CD4-positive, alpha-beta T cell treated with Interleukin-15 for 1 hour (primary cell): ENCODE measurements around the gene TAP1.

ENCODE experiments used
- DNase-seq: peaks from one replicate; pipeline ENCODE4 v3.0.0-alpha.2; 2020

Gene TAP1

DNA sequence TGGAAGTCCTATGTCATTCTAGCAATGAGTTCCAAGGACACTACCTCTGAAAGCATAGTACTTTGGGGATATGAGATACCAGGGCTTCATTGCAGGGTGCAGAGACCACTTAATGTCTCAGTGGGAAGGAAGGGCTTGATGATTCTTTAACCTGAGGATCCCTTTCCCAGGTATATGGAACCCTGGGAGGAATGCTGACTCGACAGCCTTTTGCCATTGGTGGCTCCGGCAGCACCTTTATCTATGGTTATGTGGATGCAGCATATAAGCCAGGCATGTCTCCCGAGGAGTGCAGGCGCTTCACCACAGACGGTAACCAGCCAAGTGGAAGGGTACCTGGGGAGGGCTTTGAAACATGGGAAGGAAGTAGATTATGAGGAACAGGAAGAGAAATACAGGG lies 4.7 kb upstream of the TAP1 start:
- DNase-seq: no peak

DNA sequence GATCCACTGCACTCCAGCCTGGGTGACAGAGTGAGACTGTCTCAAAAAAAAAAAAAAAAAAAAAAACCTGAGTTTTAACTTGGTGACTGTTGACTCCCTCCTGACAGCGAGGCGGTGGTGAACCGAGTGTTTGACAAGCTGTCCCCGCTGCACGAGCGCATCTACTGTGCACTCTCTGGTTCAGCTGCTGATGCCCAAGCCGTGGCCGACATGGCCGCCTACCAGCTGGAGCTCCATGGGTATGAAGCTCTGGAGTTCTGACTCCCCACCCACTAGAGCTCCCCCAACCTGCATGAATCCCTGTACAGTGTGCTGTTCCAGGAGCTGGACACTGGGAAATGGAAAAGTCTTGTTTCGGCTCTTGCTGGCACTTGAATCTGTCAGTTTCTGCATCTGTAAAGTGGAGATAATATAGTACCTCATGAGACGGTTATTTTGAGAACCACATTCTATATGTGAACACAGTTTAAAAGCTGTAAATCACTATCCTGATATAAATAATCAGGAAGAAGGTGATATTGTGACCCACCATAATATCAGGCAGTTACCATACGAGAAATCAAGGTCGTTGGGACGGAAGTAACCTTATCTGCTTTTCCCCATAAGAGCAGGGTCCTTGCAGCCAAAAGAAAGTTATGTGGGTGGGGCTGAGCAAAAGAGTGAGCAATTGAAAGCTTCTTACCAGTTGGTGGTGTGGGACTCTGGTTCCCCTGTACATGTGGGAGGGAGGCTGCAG lies 3.8 kb upstream of the TAP1 start:
- no peak for DNase-seq

DNA sequence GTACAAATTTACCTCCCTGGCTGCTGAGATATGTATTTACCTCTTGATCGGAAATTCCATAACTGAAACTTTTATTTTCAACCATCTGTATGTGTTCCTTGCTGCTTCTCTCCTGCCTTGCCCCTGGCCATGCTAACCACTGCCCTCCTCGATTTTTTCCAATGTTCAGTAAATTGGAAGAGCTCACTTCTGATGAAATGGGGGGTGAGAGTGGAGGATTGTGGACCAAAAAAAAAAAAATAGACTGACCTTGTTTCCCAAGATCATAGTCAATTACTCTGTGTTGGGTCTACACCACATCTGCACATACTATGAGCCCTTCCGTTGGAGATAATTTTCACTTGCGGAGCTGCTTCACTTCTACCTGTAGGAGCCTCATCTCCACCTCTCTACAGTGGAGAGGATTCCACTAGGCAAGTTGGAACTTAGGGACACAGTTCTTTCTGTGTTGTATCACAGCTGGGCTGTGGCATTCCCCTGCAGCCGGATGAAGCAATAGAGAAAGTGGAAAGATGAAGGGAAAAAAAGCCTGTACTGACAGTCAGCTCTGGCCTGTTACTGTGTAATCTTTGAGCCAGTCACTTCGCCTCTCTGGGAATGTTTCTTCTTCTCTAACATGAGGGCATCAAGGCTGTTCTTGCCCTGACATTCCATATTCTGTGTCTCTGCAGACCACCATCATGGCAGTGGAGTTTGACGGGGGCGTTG lies 2.1 kb upstream of the TAP1 start:
- no peak for DNase-seq

DNA sequence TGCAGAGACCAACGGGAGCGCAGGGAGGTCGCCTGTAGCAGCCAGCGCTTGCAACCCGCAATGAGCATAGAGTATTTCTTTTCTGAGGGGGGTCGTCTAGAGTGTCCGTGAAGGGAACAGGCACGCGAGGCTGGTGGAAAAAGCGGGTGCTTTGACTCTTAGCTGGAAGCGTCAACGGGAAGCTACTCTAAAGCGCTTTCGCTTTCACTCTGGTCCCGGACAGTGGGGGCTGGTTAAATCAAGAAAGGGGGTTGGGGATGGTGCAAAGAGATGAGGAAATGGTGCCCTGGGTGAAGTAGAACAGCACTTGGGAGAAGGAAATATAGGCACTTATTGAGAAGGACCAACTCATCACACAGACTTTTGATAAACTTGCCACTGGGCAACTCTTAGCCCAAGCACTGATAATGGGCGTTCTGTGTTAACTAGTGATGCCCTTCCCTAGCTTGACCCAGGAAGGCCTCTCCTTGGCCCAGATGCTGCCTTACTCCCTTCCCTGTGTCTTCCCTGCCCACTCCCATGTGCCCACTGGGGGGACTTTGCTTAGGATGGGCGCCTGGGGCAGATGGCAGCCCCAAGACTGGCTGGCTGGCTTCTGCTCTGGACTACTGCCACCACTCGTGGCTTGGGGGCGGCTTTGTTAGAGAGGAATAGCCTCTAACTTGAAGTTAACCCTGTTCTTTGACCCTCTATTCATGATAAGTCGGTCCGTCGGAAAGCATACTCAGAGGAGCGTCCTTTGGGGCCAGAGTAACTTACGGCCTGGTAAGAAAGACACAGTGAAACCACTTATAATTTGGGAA lies 1.1 kb upstream of the TAP1 start:
- peak; percentile 51 for DNase-seq

DNA sequence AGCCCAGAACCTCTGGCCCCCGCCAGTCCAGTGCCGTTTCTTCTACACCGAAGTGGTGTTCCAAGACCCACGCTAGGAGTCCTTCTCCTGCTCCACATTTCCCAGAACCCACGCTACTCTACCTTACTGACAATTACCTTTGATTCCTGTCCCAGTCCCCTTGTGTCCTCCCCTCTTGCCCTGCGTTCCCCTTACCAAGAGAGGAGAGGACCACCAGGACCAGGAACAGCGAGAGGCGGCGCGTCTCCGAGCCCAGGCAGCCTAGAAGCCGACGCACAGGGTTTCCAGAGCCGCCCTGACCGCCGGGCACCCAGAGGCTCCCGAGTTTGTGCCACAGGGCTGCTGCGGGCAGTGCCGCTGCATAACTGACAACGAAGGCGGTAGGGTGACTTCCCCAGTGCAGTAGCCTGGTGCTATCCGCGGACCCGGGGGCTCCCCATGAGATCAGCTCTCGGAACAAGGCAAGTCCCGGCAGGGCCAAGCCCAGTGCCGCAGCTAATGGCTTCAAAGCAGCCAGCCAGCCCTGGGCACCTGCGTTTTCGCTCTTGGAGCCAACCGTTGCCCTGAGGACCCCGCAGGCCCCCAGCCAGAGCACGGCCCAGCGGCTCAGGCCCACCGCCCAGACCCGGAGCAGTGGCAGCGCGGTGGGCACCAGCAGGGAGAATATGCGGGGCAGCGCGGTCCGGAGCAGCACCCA lies 512 bp downstream of the TAP1 start:
- peak; percentile 61 for DNase-seq

DNA sequence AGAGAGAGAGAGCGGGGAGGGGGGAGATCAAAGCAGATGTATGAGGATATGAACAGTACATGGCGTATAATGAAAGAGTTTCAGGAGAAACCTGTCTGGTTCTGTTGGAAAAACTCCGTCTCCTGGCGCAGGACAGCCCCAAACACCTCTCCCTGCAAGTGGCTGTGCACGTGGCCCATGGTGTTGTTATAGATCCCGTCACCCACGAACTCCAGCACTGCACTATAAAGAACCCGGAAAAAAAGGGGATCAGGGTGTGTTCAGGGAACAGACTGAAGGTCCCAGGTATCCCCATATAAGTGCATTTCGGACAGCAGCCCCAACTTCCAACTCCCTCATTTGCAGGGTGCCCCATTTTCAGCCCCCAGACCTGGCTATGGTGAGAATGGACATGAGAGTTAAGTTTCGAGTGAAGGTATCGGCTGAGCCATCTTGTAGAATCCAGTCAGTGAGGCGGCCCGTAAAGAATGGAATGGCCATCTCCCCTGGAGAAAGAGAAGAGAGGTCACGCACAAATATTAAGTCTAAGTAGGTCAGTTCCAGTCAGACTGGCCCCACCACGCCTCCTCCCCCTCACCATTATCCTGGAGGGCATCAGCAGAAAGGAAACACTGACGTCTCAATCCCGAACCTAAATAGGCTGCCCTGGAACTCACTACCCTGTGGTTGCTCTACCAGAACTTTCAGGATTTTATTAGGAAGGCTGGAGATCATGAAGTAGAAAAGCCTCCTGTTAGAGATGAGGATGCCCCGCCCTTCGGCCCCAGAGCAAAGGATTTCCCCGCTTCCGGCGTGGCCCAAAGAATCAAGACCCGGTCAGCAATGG lies 1.3 kb downstream of the TAP1 start:
- no peak for DNase-seq

DNA sequence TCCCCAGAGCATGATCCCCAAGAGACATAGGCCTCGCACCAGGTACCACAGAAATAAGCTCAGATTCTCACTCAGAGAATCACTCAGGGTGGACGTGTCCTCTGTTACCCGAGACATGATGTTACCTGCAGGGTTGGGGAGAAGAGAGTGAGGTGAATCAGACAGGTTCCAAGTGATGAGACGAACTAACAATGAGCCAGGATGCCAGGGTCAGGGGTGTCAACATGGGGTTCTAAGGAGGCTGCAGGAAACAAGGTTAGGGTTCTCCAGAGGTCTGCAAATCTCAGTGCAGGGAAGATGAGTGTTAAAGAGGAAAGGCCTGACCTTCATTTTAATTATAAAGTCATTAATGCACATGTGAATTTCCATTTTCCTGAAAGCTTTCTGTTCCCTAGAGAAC lies 2.5 kb downstream of the TAP1 start:
- no peak for DNase-seq

DNA sequence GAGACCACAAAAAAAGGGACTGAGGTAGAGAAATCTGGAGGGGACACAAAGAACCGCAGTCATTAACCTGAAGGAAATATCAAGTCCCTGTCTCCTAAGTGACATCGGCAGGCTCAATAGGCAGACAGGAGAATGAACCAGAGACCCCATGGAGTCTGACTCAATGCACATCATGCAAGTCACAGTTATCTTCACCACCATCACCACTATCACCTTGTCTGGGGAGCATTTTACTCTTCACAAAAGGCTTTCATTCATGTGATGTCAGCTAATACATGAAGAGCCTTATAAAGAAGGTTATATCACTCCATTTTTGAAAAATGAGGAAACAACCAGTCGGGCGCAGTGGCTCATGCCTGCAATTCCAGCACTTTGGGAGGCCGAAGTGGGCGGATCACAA lies 4.4 kb downstream of the TAP1 start:
- DNase-seq: no peak

DNA sequence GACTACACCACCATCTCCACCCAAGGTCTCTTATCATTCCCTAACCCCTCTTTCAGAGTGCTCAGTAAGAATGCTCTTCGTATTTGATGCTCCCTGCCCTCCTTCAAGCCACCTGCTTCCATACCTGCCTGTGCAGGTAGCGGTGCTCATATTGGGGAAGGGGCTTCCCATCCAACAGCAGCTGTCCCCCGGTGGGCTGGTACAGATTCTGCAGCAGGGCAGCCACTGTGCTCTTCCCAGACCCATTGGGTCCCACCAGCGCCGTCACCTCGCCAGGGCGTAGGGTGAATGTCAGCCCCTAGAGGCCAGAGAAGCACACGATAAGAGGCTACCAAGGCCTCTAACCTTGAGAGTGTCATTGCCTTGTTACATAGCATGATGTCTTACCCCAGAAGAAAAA lies 5.7 kb downstream of the TAP1 start:
- no peak for DNase-seq

DNA sequence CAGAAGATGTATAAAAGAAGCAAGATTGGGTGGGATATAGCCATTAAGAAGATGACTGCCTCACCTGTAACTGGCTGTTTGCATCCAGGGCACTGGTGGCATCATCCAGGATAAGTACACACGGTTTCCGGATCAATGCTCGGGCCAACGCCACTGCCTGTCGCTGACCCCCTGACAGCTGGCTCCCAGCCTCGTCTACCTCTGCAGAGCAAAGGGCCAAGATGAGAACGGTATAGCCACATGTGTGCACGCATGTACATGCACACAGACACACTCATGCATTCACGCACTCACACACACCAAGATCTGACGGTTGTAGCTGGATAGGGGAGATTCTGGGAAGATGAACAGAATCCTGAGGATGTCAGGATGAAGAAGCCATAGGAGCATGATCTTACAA lies 6.5 kb downstream of the TAP1 start:
- DNase-seq: no peak

DNA sequence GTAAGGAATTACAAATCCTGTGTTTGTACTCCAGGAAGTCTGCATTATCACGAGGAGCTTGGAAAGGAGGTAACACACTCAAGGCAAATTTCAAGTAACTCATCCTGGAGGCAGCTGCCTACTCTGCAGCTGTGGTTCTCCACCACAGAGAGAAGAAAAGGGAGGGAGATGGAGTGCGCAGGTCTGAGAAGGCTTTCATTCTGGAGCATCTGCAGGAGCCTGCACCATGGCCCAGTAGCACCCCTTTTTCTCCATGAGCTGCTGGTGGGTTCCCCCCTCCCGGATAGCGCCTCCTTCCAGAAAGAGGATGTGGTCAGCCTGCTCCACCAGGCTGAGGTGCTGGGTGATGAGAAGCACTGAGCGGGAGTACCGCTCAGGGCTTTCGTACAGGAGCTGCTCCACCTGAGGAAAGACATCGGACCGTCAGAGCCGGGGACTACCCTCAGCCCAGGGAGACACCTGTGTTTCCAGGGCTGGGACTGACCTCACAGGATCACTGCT lies 8.1 kb downstream of the TAP1 start:
- peak; percentile 60 for DNase-seq

DNA sequence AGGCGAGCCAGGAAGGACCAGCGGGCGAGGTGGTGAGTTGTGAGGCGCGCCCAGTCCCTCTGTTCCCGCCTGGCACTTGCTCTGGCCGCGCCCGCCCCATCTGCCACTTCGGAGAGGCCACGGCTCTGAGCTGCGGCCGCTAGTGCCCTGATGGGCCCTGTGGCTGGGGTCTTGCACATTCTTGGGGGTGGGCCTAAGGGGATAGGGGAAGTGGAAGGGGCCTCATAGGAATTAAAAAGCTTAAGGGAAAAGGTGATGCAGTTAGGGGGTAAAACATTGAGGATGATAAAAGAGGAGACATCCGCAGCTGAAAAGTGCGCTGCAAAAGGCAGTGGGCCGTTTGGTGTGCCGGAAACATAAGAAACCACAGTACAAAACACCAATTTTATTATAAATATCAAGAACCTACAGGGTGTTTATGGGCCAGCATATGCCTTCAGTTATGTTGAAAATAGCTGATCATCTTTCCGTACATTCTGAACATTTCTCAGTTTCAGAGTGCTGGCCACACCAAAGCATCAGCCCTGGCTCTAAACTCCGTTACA lies 8.6 kb downstream of the TAP1 start:
- no peak for DNase-seq

DNA sequence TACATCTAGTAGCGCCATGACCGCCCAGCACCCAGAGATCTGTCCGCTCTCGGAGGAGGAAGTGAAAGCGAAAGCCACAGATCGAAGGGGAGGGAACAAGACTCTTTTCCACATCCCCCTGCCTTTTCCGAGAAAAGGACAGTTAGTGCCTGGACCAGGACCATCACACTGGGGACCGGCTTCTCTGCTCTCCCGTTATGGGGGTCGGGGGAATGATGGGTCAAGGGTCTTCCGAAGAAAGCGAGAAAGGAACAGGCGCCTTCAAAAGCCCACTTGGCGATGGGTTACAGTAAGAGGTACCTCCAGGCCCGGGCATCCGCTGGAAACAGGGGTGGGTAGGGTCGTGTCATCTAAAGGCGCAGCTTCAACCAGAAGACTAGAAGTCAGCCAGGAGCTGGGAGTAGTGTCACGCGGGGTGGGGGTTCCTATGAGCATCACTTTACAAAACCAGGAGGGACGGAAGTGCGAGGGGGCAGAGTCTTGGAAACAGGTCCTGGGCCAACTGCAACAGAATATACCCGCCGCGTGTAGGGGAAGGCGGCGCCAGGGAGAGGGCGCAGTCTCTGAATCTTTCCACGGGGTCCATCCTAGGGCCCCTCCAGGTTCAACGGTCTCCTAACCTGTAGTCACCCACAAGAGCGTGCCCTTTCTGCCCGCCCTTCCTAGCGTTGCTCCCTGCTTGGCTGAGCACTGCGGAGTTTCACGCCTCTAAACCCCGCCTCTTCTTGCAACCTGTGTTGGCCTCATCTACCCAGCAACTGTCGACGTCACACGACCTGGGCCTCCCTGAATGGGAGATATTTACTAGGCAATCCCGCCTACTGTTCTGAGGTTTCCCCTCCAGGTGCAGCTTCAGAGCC lies 9.3 kb downstream of the TAP1 start, which contains the start of gene PSMB8:
Gene PSMB8, minus strand, starts transcription at position 69 of the 860 bp plus-strand sequence. Its CDS starts 51 bp downstream, at position 18.
- DNase-seq: peak; percentile 97

DNA sequence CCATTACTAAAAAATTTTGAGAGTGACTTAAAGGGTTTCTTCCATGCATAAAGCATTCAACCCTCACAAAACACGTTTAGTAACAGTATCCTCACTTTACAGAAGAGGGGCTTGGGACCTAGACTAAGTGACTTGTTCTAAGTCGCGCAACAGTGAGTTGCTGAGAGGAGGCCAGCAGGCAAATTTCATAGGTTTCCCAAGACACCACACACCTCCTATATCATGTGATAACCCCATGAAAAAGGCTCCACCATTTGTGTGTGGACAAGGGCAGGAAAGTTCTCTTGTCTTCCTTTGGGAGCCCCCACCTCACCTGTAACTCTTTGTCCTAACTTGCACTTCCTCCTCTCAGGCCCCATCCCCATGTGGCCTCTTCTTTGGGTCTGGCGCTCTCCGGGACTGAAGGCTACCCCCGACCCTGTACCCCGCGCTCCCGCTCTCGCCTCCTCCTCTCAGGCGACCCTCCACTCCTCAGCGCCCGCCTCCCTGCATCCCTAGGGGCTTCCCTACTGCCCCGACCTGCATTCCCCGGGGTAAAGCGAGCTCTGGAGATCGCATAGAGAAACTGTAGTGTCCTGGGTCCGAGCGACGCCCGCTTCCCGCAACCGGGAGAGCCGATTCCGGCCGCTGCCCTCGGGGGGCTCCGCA lies 10.0 kb downstream of the TAP1 start:
- DNase-seq: no peak

DNA sequence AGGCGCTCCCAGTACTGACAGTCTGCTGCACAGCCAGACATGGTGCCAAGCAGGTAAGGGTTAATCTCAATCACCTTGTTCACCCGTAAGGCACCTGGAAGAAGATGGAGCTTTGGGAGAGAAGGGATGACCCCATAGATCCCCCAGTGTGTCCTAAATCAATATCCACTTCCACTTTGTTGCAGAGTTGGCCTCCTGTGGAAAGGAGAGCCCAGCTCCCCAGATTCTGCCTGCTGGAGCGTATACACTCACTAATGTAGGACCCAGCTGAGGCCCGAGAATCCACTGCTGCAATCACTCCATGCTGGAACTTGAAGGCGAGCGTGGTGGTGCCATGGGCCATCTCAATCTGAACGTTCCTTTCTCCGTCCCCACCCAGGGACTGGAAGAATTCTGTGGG lies 10.8 kb downstream of the TAP1 start:
- no peak for DNase-seq

DNA sequence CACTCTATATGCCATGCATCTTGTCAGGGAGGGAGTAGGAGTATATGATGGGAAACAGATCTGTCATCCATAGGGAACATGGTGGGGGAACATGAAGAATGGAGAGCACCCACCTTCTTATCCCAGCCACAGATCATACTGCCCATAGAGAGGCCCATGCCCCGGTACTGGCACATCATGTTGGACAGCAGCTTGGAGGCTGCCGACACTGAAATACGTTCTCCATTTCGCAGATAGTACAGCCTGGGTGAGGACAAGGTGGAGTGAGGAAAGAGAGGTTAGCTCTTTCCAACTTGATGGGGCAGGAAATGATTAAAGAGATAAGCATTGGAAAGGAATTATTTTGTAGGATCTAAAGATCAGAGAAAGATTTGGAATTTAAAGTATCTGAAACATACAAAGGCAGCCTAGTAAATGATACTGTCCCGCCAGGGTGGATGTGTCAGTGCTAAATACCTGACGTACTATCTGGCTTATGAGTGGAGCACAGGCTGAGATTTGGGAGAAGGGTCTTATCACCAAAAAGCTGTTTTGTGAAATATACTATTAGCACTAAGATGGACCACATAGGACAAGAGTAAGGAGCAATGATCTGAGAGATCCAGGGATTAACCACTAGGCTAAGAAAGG lies 11.4 kb downstream of the TAP1 start:
- no peak for DNase-seq

DNA sequence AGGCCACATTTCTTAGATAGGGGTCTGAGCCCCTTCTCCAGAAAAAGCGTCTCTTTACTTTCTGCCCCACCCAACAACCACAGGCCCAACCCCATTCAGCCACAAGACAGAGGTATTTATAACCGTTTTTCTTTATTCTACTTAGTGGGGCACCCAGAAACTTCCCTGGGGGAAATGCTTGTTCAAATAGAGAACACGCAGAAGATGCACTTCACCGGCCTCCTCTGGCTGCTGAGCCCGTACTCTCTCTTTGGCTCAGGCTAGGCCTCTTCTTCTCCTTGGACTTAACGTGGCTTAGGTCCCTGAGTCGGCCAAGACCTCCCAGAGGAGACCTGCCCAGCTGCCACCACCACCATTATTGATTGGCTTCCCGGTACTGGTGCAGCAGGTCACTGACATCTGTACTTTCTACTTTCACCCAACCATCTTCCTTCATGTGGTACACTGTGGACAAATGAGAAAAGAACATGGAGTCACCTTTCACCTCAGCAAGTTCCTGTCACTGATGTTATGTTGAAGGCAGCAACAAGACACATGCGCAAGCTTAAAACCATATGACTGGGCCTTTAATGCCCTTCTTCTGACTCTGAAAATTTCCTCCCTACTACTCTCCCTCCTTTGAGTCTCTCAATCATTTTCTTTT lies 12.8 kb downstream of the TAP1 start:
- DNase-seq: no peak

DNA sequence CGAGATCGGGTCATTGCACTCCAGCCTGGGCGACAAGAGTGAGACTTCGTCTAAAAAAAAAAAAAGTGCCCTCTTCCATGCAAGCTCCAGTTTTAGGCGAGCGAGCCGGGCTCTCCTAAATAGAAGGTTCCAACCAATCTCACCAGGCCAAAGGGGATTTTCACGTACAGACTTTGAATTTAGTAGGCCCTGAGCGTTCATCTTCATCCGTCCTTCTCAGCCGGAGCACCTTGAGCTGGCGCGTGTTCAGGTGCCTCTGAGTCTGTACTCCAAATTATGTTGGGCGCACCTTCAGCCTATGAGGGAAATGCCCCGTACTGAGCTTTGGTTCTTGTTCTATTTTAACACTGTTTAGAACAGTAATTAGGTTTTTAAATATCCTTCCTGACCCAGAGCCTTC lies 14.1 kb downstream of the TAP1 start:
- no peak for DNase-seq
